ENCODE data around the gene APH1A. TPM values are rescaled to one million over a fixed set of nuclear protein-coding genes. Genes with fewer than 3 reads are reported as not detected.
"Not testable (repeated sequence)": the region's sequence is repeated elsewhere in the genome, so short reads cannot be mapped to it uniquely, and the experiment has no call there.

The APH1A gene
- total RNA-seq, 1 experiment from 2014 or later: 179 TPM

GRCh38 chr1:150257624-150258585 lies 10.9 kb downstream of the APH1A start, which contains the start of gene CA14:
Gene CA14 (plus strand): TSS chr1:150257774. CDS start chr1:150258129, 355 bp downstream.
- Histone ChIP-seq H3K36me3 (replicated peaks; ENCODE audit: control insufficient read depth, insufficient read depth, low read length) (peaks cover 13% of the 10 kb centered on the region), H3K4me3 (ENCODE audit: insufficient read depth, low read depth, low read length) (peak within 1 kb of the TSS; percentile 79), H3K27me3 (ENCODE audit: control insufficient read depth, insufficient read depth, low read length) (no peaks in the 10 kb centered on the region)
- peak; percentile 56 for DNase-seq

DNA sequence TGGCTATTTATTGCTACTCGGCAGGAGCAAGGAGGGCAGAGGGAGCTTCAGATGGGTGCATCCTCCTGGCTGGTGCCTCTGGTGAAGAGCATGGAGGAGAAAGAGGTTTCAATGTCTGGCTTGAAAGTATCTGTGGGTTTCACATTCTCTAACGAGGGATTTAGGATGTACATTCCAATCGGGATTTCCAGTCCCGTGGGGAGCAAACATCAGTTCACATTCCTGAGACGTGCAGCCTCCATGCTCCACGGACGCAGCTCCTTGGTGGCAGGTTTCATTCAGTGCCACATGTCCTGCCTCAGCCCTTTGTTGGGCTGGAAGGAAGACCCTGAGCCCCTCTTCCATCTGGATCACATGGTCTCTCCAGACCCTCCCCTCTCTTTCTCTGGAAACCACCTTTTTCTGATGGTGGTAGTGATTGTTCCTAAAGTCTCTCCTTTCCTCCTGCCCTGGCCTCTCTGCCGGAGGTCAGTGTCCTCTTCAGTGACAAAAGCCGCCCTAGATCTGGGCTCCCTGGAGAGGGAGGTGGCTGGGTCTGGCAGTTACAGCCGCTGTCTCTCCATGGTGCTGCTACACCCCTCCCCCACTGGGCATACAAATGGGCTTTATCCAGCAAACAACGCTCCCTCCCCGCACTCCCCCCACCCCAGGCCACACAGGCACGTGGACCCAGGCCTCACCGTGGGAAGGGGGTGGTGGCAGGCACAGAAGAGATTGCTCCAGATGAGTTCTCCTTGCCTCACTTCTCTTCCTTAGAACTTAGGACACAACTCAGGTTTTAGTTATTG lies 12.1 kb downstream of the APH1A start:
- no peaks in the 10 kb centered on the region for H3K27me3 ChIP-seq (ENCODE audit: control insufficient read depth, insufficient read depth, low read length)
- peak overlapping the region; percentile 79 for H3K4me3 ChIP-seq (ENCODE audit: insufficient read depth, low read depth, low read length)
- peak; percentile 63 for DNase-seq
- peaks cover 8% of the 10 kb centered on the region for H3K36me3 ChIP-seq (replicated peaks; ENCODE audit: control insufficient read depth, insufficient read depth, low read length)

DNA sequence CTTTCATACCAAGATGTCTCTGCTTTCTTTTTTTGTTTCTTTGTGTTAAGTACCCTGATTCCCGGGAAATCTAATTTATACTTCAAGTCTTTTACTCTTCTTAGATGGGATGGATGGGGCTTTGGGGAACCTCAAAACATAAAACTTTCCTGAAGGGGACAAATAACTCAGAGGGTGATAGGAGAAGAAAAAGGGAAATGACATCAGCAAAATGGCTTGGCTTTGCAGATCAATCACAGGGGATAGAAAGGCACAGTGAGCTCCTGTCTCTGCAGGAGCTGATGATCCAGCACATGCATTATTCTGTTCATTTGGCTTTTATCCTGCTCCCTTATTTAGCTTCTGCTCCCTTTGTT lies 12.6 kb downstream of the APH1A start:
- H3K27me3 ChIP-seq (ENCODE audit: control insufficient read depth, insufficient read depth, low read length): no peaks in the 10 kb centered on the region
- 0 out of 2 replicates have a peak overlapping the region, but pooled peaks have one; percentile 1 for H3K4me3 ChIP-seq (ENCODE audit: insufficient read depth, low read depth, low read length)
- H3K36me3 ChIP-seq (replicated peaks; ENCODE audit: control insufficient read depth, insufficient read depth, low read length): peaks cover 3% of the 10 kb centered on the region
- DNase-seq: no peak

- no peak overlapping the region for H3K4me3 ChIP-seq (ENCODE audit: insufficient read depth, low read depth, low read length)
- H3K27me3 ChIP-seq (ENCODE audit: control insufficient read depth, insufficient read depth, low read length): no peaks in the 10 kb centered on the region
- DNase-seq: no peak
- no peaks in the 10 kb centered on the region for H3K36me3 ChIP-seq (replicated peaks; ENCODE audit: control insufficient read depth, insufficient read depth, low read length)
Measured at GRCh38 chr1:150249936-150250335, 18.9 kb downstream of the APH1A start.

DNA sequence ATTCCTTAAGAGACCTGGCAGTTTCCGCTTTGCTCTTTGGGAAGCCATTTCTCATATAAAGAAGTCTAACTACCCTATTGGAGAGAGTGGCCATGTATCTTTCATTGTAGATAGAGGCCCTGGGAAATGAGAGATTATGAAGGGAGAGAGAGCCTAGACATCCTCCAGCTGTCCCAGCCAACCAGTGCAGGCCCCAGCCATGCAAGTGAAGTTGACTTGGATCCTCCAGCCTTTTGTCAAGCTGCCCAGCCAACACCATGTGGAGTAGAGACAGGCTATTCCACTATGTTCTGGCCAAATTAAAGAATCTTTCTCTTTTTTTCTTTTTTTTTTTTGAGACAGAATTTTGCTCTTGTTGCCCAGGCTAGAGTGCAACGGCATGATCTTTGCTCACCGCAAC lies 25.8 kb downstream of the APH1A start:
- H3K4me3 ChIP-seq (ENCODE audit: insufficient read depth, low read depth, low read length): no peak overlapping the region
- DNase-seq: no peak
- H3K27me3 ChIP-seq (ENCODE audit: control insufficient read depth, insufficient read depth, low read length): no peaks in the 10 kb centered on the region
- no peaks in the 10 kb centered on the region for H3K36me3 ChIP-seq (replicated peaks; ENCODE audit: control insufficient read depth, insufficient read depth, low read length)

GRCh38 chr1:150237746-150238145 lies 31.1 kb downstream of the APH1A start:
- H3K4me3 ChIP-seq (ENCODE audit: insufficient read depth, low read depth, low read length): no peak overlapping the region
- H3K27me3 ChIP-seq (ENCODE audit: control insufficient read depth, insufficient read depth, low read length): no peaks in the 10 kb centered on the region
- H3K36me3 ChIP-seq (replicated peaks; ENCODE audit: control insufficient read depth, insufficient read depth, low read length): no peaks in the 10 kb centered on the region
- DNase-seq: no peak

DNA sequence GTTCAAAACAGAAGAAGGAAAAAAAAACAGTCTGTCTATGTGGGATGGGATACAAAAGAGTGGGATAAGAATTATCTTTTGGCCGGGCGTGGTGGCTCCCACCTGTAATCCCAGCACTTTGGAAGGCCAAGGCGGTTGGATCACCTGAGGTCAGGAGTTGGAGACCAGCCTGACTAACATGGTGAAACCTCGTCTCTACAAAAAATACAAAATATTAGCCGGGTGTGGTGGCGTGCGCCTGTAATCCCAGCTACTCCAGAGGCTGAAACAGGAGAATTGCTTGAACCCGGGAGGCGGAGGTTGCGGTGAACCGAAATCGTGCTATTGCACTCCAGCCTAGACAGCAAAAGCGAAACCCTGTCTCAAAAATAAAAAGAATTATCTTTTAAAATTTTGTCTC lies 31.6 kb downstream of the APH1A start:
- H3K36me3 ChIP-seq (replicated peaks; ENCODE audit: control insufficient read depth, insufficient read depth, low read length); DNase-seq; H3K4me3 ChIP-seq (ENCODE audit: insufficient read depth, low read depth, low read length); H3K27me3 ChIP-seq (ENCODE audit: control insufficient read depth, insufficient read depth, low read length): not testable (repeated sequence)

DNA sequence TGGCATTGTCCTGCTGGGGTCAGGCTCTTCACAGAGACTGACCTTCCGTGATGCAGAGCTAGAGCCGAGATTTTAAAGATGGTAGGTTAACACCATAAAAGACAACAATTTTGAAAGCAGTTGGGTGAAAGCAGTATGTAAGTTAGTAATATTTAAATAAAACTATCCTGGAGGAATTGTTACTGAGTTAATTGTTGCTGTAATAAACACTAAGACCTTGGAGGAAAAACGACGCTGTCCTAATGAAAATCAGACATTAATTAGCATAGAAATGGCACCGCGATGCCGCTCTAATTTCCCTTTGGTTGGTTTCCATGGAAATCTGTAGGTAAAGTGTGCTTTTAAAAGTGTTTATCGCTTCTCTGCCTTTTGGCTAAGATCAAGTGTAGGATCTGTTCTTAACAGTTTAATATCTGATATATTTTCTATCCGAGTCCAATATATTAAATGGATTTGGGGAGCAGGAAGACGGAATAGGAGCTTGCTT lies 32.2 kb downstream of the APH1A start:
- Histone ChIP-seq H3K36me3 (replicated peaks; ENCODE audit: control insufficient read depth, insufficient read depth, low read length) (no peaks in the 10 kb centered on the region), H3K4me3 (ENCODE audit: insufficient read depth, low read depth, low read length) (peak overlapping the region; percentile 50), H3K27me3 (ENCODE audit: control insufficient read depth, insufficient read depth, low read length) (no peaks in the 10 kb centered on the region)
- DNase-seq: no peak

DNA sequence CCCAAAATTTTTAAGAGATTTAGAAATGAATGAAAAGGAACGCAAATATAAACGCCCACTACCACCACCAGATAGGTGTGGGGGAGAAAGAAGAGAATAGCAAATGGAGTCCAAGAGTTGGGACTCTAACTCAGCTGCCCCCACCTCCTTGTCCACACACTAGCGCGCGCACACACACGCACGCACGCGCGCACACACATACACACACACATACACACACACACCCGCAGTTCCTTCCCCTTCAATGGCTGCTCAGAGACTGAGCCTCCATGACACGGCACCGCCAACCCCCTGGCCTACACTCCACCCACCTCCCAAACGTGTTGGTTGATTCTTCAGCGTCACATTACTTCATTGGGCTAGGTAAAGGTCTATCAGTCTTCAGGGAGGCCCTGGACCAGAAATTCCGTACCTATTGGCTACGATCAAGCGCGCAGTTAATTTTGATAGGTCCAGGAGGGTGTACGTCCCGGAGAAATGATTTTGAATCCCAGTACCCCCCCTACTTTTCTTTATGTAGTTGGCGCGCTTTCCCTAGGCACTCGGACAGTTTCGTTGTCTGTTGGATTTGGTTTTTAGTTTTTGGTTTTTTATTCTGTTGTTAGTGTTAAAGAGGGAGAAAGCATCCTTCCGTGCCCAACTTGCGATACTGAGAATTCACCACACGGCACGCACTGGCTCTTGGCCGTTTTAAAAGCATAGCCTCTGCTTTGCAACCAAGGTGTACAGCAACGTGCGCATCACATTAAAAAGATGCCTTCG lies 32.8 kb downstream of the APH1A start, which contains the start of gene ANP32E:
Gene ANP32E (minus strand): TSS at position 261 of the 762 bp plus-strand sequence. CDS start 326 bp downstream, outside the sequence.
- peak; percentile 95 for DNase-seq
- Histone ChIP-seq H3K27me3 (ENCODE audit: control insufficient read depth, insufficient read depth, low read length) (no peaks in the 10 kb centered on the region), H3K4me3 (ENCODE audit: insufficient read depth, low read depth, low read length) (peak within 1 kb of the TSS; percentile 94), H3K36me3 (replicated peaks; ENCODE audit: control insufficient read depth, insufficient read depth, low read length) (no peaks in the 10 kb centered on the region; the same call in 1 of the 2 replicates)

GRCh38 chr1:150235294-150235851 lies 33.4 kb downstream of the APH1A start:
- Histone ChIP-seq H3K4me3 (ENCODE audit: insufficient read depth, low read depth, low read length) (peak overlapping the region; percentile 94), H3K27me3 (ENCODE audit: control insufficient read depth, insufficient read depth, low read length) (no peaks in the 10 kb centered on the region), H3K36me3 (replicated peaks; ENCODE audit: control insufficient read depth, insufficient read depth, low read length) (no peaks in the 10 kb centered on the region; the same call in 1 of the 2 replicates)
- DNase-seq: peak; percentile 67

DNA sequence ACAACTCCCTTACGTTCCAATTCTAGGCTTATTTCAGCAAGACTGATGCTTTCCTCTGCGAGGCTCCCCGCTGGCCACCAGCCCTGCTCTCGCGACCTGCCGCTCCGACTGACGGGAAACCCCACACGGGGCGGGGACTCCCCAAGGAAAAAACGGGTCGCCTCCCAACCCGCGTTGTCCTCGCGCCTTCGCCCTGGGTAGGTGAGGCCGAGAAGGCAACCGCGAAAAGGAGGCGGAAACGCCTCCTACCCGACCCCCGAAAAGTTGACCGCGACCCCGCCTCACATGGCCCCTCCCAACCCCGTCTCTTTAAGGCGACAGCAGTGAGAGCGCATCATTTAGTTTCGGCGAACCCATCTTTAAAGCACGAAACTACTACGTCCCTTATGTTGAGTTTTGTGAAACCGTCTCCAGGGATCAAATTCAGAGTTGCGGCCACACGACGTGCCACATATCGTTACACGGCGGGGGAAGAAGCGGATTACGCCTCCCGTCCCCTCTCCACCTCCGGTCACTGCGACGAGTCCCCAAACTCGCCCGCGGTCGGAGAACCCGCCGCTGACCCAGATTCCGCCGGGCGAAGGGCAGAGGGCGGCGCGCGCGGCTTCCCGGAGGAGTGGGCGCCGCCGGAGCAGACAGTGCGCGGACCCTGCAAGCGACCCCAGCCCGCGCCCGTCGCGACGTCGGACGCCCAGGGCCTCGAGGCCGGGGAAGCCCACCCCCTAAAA lies 34.1 kb downstream of the APH1A start:
- H3K4me3 ChIP-seq (ENCODE audit: insufficient read depth, low read depth, low read length): peak overlapping the region; percentile 94
- peak; percentile 90 for DNase-seq
- no peaks in the 10 kb centered on the region for H3K27me3 ChIP-seq (ENCODE audit: control insufficient read depth, insufficient read depth, low read length)
- no peaks in the 10 kb centered on the region; the same call in none of the 2 replicates for H3K36me3 ChIP-seq (replicated peaks; ENCODE audit: control insufficient read depth, insufficient read depth, low read length)

DNA sequence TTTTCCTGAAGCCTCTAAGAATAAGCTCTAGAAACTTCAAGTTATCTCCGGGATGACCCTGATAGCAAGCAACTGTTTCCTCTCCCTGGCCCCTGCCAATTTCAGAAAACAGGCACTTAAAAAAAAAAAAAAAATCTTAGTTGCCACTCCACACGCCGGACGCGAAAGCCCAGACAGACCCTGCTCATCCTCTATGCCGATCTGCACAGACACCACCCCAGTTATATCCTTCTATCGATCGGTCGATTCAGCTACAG lies 34.6 kb downstream of the APH1A start:
- Histone ChIP-seq H3K4me3 (ENCODE audit: insufficient read depth, low read depth, low read length) (peak overlapping the region; percentile 94), H3K36me3 (replicated peaks; ENCODE audit: control insufficient read depth, insufficient read depth, low read length) (no peaks in the 10 kb centered on the region; the same call in none of the 2 replicates), H3K27me3 (ENCODE audit: control insufficient read depth, insufficient read depth, low read length) (no peaks in the 10 kb centered on the region)
- DNase-seq: no peak

Data from H7 (cell line).